ENCODE results near the gene TSPAN10. TPM values are rescaled to one million over a fixed set of nuclear protein-coding genes. Genes with fewer than 3 reads are reported as not detected.

TSPAN10 gene
- total RNA-seq, 2 experiments from 2014 or later = 0.17 TPM; not detected in 1

DNA sequence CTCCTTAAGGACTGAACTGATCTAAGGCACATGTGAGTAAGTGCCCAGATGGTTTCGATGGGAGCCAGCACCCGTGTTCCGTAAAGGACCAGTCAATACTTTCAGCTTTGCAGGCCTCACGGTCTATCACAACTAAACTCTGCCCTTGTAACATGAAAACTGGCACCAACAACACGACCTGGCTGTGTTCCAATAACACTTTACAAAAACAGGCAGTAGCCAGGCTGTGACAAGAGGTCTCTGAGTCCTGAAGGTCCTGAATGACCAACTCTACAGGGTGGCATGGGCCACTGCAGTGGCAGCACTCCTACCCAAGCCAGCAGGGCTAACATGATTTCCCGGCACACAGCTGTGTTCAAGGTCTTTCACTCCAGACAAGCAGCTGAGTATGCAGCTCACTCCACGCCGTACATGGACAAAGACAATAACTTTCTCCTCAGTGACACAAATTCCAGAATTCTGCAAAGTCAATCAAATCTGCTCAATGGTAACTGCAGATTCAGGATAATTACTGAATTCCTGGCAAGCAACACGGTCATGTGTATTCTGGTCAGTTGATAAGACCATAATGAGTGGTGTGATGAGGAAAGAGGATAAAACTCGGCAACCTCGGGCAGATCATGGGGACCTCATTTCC lies 15.4 kb upstream of the TSPAN10 start:
- peaks cover 65% of the 10 kb centered on the region for H3K36me3 Mint-ChIP-seq (ENCODE audit: low read depth)
- Histone ChIP-seq H3K27me3 (ENCODE audit: control insufficient read depth in 1 of 2, insufficient read depth in 2 of 2, low read length in 2 of 2) (no peaks in the 10 kb centered on the region), H3K4me1 (ENCODE audit: insufficient read depth, low read length) (no peaks in the 10 kb centered on the region), H3K9me3 (ENCODE audit: control insufficient read depth in 1 of 2, insufficient read depth in 1 of 2, low read length in 2 of 2) (peaks cover 0 to 3% of the 10 kb centered on the region in 2 experiments), H3K36me3 (ENCODE audit: insufficient read depth, low read length) (peaks cover 60% of the 10 kb centered on the region), H3K27ac (ENCODE audit: low read depth in 1 of 2, low read length in 2 of 2) (no peak overlapping the region), H3K4me3 (ENCODE audit: low read length) (no peak overlapping the region)
- H3K4me3 Mint-ChIP-seq = no peak overlapping the region
- POLR2A ChIA-PET = no interaction called here
- TF ChIP-seq, protein P1, sequence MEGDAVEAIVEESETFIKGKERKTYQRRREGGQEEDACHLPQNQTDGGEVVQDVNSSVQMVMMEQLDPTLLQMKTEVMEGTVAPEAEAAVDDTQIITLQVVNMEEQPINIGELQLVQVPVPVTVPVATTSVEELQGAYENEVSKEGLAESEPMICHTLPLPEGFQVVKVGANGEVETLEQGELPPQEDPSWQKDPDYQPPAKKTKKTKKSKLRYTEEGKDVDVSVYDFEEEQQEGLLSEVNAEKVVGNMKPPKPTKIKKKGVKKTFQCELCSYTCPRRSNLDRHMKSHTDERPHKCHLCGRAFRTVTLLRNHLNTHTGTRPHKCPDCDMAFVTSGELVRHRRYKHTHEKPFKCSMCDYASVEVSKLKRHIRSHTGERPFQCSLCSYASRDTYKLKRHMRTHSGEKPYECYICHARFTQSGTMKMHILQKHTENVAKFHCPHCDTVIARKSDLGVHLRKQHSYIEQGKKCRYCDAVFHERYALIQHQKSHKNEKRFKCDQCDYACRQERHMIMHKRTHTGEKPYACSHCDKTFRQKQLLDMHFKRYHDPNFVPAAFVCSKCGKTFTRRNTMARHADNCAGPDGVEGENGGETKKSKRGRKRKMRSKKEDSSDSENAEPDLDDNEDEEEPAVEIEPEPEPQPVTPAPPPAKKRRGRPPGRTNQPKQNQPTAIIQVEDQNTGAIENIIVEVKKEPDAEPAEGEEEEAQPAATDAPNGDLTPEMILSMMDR (IDR thresholded peaks at IDR 0.05) = no peak
- peaks cover 9% of the 10 kb centered on the region for H3K4me1 Mint-ChIP-seq (ENCODE audit: low read depth)
- DNase-seq (no peak), ATAC-seq (ENCODE audit: poor library complexity) (no peak)
- no peaks in the 10 kb centered on the region for H3K9me3 Mint-ChIP-seq
- no peaks in the 10 kb centered on the region for H3K27me3 Mint-ChIP-seq
- intact Hi-C loops (cut with DNase I, micrococcal nuclease) = no loop called here
- CTCF ChIA-PET = interaction anchor here (0.5 kb wide), 1 partner anchor 123 kb away, joined by 4 read pairs; no protein-coding TSS in a partner anchor
- H3K27ac Mint-ChIP-seq = no peak overlapping the region

DNA sequence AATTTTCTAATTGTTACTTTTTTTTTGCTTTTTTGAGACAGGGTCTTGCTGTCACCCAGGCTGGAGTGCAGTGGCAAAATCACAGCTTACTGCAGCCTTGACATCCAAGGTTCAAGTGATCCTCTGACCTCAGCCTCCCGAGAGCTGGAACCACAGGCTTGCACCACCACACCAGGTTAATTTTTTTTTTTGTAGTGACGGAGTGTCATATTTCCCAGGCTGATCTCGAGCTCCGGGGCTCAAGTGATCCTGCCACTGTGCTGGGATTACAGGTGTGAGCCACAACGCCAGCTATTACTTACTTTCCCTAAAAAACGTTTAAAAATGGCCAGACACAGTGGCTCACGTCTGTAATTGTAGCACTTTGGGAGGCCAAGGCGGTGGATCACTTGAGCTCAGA lies 6.7 kb upstream of the TSPAN10 start:
- Mint-ChIP-seq H3K27ac (peak overlapping the region; percentile 25), H3K4me1 (ENCODE audit: low read depth) (peaks cover 11% of the 10 kb centered on the region), H3K27me3 (no peaks in the 10 kb centered on the region), H3K4me3 (no peak overlapping the region), H3K36me3 (ENCODE audit: low read depth) (peaks cover 55% of the 10 kb centered on the region), H3K9me3 (no peaks in the 10 kb centered on the region)
- ChIA-PET CTCF (no interaction called here), POLR2A (no interaction called here)
- DNase-seq = no peak
- Histone ChIP-seq H3K4me3 (ENCODE audit: low read length) (no peak overlapping the region), H3K9me3 (ENCODE audit: control insufficient read depth in 1 of 2, insufficient read depth in 1 of 2, low read length in 2 of 2) (no peaks in the 10 kb centered on the region), H3K4me1 (ENCODE audit: insufficient read depth, low read length) (peaks cover 17% of the 10 kb centered on the region), H3K27me3 (ENCODE audit: control insufficient read depth in 1 of 2, insufficient read depth in 2 of 2, low read length in 2 of 2) (no peaks in the 10 kb centered on the region), H3K27ac (ENCODE audit: low read depth in 1 of 2, low read length in 2 of 2) (no peak overlapping the region), H3K36me3 (ENCODE audit: insufficient read depth, low read length) (peaks cover 37% of the 10 kb centered on the region)
- ATAC-seq (ENCODE audit: poor library complexity) = no peak
- intact Hi-C loops (cut with DNase I, micrococcal nuclease) = no loop called here
- TF ChIP-seq, protein P1 (IDR thresholded peaks at IDR 0.05) = no peak

DNA sequence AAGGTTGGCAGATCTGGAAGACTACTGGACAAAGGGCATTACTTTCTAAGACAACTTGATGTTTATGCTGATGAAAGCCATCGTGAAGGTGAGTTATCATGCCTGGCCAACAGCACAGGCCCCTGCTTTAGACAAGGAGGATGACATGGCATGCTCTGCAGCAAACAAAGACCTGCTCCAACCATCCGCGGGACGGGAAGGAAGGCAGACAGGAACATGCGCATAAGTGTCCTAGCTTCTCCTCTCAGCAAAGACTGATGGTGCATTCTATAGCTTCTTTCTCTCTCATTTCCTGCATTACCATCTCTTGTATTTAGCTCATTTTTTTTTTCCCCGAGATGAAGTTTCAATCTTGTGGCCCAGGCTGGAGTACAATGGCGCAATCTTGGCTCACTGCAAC lies 5.5 kb upstream of the TSPAN10 start:
- intact Hi-C loops (cut with DNase I, micrococcal nuclease) = no loop called here

More for the DNA sequence above, 5.5 kb upstream of the TSPAN10 start:
- ChIA-PET CTCF (no interaction called here), POLR2A (no interaction called here)
- Histone ChIP-seq H3K36me3 (ENCODE audit: insufficient read depth, low read length) (peaks cover 26% of the 10 kb centered on the region), H3K4me1 (ENCODE audit: insufficient read depth, low read length) (peaks cover 29% of the 10 kb centered on the region), H3K9me3 (ENCODE audit: control insufficient read depth in 1 of 2, insufficient read depth in 1 of 2, low read length in 2 of 2) (no peaks in the 10 kb centered on the region), H3K27me3 (ENCODE audit: control insufficient read depth in 1 of 2, insufficient read depth in 2 of 2, low read length in 2 of 2) (no peaks in the 10 kb centered on the region), H3K4me3 (ENCODE audit: low read length) (no peak overlapping the region), H3K27ac (ENCODE audit: low read depth in 1 of 2, low read length in 2 of 2) (no peak overlapping the region)
- Mint-ChIP-seq H3K36me3 (ENCODE audit: low read depth) (peaks cover 47% of the 10 kb centered on the region), H3K9me3 (no peaks in the 10 kb centered on the region), H3K4me1 (ENCODE audit: low read depth) (peaks cover 22% of the 10 kb centered on the region), H3K4me3 (no peak overlapping the region), H3K27ac (no peak overlapping the region), H3K27me3 (no peaks in the 10 kb centered on the region)
- TF ChIP-seq, protein P1 (IDR thresholded peaks at IDR 0.05) = no peak
- ATAC-seq (ENCODE audit: poor library complexity) (no peak), DNase-seq (no peak)
